OCI-LY1 (cell line): ENCODE data around the gene APBA3.

Experiments
- H2AFZ ChIP-seq: fragments of 200-600 bp; sonication (generic), shearing (Covaris generic); 2 replicates; pipeline ENCODE4 v1.6.0; 2014; ENCODE audit warnings: antibody characterized with exemption, mild to moderate bottlenecking, low read length
- H3F3A ChIP-seq: fragments of 200-600 bp; sonication (generic), shearing (Covaris generic); 2 replicates; pipeline ENCODE4 v1.6.0; 2014; ENCODE audit warnings: mild to moderate bottlenecking, antibody characterized with exemption, low read length, moderate library complexity; ENCODE audit not compliant: insufficient read depth
- H3K27ac ChIP-seq: fragments of 200-600 bp; sonication (generic); 2 replicates; pipeline ENCODE4 v1.5.1; 2014; ENCODE audit warnings: low read length, mixed run types, mild to moderate bottlenecking, low read depth; ENCODE audit not compliant: poor library complexity, severe bottlenecking
- H3K27me3 ChIP-seq: fragments of 200-600 bp; sonication (generic); 2 replicates; pipeline ENCODE4 v1.6.0; 2014; ENCODE audit warnings: antibody characterized with exemption, mild to moderate bottlenecking, low read length, moderate library complexity; ENCODE audit not compliant: insufficient read depth
- H3K36me3 ChIP-seq: fragments of 200-600 bp; sonication (generic); 2 replicates; pipeline ENCODE4 v1.6.1; 2014; ENCODE audit warnings: mild to moderate bottlenecking, antibody characterized with exemption, low read length, moderate library complexity, mixed read lengths; ENCODE audit not compliant: insufficient read depth
- H3K4me1 ChIP-seq: fragments of 200-600 bp; sonication (generic); 2 replicates; pipeline ENCODE4 v1.5.1; 2014; ENCODE audit warnings: mild to moderate bottlenecking, low read length, moderate library complexity; ENCODE audit not compliant: insufficient read depth, severe bottlenecking
- H3K4me2 ChIP-seq: fragments of 200-600 bp; sonication (generic), shearing (Covaris generic); 2 replicates; pipeline ENCODE4 v1.6.1; 2014; ENCODE audit warnings: low read length
- H3K4me3 ChIP-seq: fragments of 200-600 bp; sonication (generic); 2 replicates; pipeline ENCODE4 v1.5.1; 2014; ENCODE audit warnings: low read length, low read depth, mild to moderate bottlenecking, mixed read lengths; ENCODE audit not compliant: poor library complexity, severe bottlenecking
- H3K79me2 ChIP-seq: fragments of 200-600 bp; shearing (Covaris generic); 2 replicates; pipeline ENCODE4 v1.6.1; 2016; ENCODE audit warnings: mixed run types, low read length, mixed read lengths; ENCODE audit not compliant: insufficient read depth
- H3K9ac ChIP-seq: fragments of 200-600 bp; sonication (generic), shearing (Covaris generic); 2 replicates; pipeline ENCODE4 v1.6.1; 2014; ENCODE audit warnings: mild to moderate bottlenecking, low read length, mixed read lengths
- H3K9me2 ChIP-seq: fragments of 200-600 bp; sonication (generic), shearing (Covaris generic); 2 replicates; pipeline ENCODE4 v1.6.1; 2014; ENCODE audit warnings: low read depth, mild to moderate bottlenecking, low read length, mixed read lengths
- H3K9me3 ChIP-seq: fragments of 200-600 bp; shearing (Covaris generic); 2 replicates; pipeline ENCODE4 v1.6.1; 2014; ENCODE audit warnings: low read length, mixed read lengths
- H4K20me1 ChIP-seq: fragments of 200-600 bp; sonication (generic), shearing (Covaris generic); 2 replicates; pipeline ENCODE4 v1.6.0; 2016; ENCODE audit warnings: mild to moderate bottlenecking, low read length; ENCODE audit not compliant: insufficient read depth
- CTCF ChIP-seq: fragments of 200-600 bp; sonication (generic), shearing (Covaris generic); IDR thresholded peaks from 2 replicates; pipeline ENCODE4 v1.5.1; 2017; ENCODE audit warnings: mild to moderate bottlenecking, antibody characterized with exemption, low read length, moderate library complexity, mixed read lengths
- EZH2 ChIP-seq: fragments of 200-600 bp; sonication (generic), shearing (Covaris generic); IDR thresholded peaks from 2 replicates; pipeline ENCODE4 v1.8.0; 2017; ENCODE audit warnings: borderline replicate concordance, mixed run types, mild to moderate bottlenecking, antibody characterized with exemption, low read length, moderate library complexity, mixed read lengths

Gene APBA3

GRCh38 chr19:3773814-3774515 lies 12.5 kb upstream of the APBA3 start:
- no peak for TF ChIP-seq EZH2
- TF ChIP-seq CTCF: no peak

GRCh38 chr19:3771906-3772455 lies 10.5 kb upstream of the APBA3 start, which contains the start of gene RAX2:
Gene RAX2 (minus strand): TSS chr19:3772228. CDS start chr19:3771742, 486 bp downstream.
- no peak within 1 kb of the TSS for H3K4me2 ChIP-seq
- H3K4me1 ChIP-seq: no peaks in the 10 kb centered on the region
- H4K20me1 ChIP-seq: no peaks in the 10 kb centered on the region
- no peaks in the 10 kb centered on the region for H3F3A ChIP-seq
- H3K27me3 ChIP-seq: no peaks in the 10 kb centered on the region
- H3K9me2 ChIP-seq: no peaks in the 10 kb centered on the region
- H2AFZ ChIP-seq: no peak within 1 kb of the TSS
- H3K36me3 ChIP-seq: peaks cover 6% of the 10 kb centered on the region; the same call in 1 of the 2 replicates
- H3K79me2 ChIP-seq: no peaks in the 10 kb centered on the region
- H3K4me3 ChIP-seq: no peak within 1 kb of the TSS
- H3K27ac ChIP-seq: no peak within 1 kb of the TSS
- TF ChIP-seq CTCF (no peak), EZH2 (no peak)
- H3K9me3 ChIP-seq: no peaks in the 10 kb centered on the region
- no peak within 1 kb of the TSS for H3K9ac ChIP-seq

More at GRCh38 chr19:3773814-3774515, 12.5 kb upstream of the APBA3 start:
- no peak overlapping the region for H3K27ac ChIP-seq
- no peak overlapping the region for H3K4me3 ChIP-seq
- H4K20me1 ChIP-seq: no peaks in the 10 kb centered on the region
- no peak overlapping the region for H3K9ac ChIP-seq
- H3F3A ChIP-seq: no peaks in the 10 kb centered on the region
- H3K4me1 ChIP-seq: no peaks in the 10 kb centered on the region
- no peaks in the 10 kb centered on the region for H3K9me3 ChIP-seq
- H3K79me2 ChIP-seq: no peaks in the 10 kb centered on the region
- H3K9me2 ChIP-seq: no peaks in the 10 kb centered on the region
- H3K27me3 ChIP-seq: no peaks in the 10 kb centered on the region
- no peak overlapping the region for H3K4me2 ChIP-seq
- no peak overlapping the region for H2AFZ ChIP-seq
- no peaks in the 10 kb centered on the region for H3K36me3 ChIP-seq

- H3K4me1 ChIP-seq: no peaks in the 10 kb centered on the region
- H3K79me2 ChIP-seq: no peaks in the 10 kb centered on the region
- no peak overlapping the region for H3K4me2 ChIP-seq
- no peak overlapping the region for H3K9ac ChIP-seq
- no peak overlapping the region for H3K4me3 ChIP-seq
- H4K20me1 ChIP-seq: no peaks in the 10 kb centered on the region
- no peaks in the 10 kb centered on the region for H3K9me2 ChIP-seq
- H3K27ac ChIP-seq: no peak overlapping the region
- H3F3A ChIP-seq: no peaks in the 10 kb centered on the region
- TF ChIP-seq CTCF (no peak), EZH2 (no peak)
- no peak overlapping the region for H2AFZ ChIP-seq
- peaks cover 13% of the 10 kb centered on the region for H3K36me3 ChIP-seq
- no peaks in the 10 kb centered on the region for H3K9me3 ChIP-seq
- H3K27me3 ChIP-seq: no peaks in the 10 kb centered on the region
Observed at GRCh38 chr19:3771000-3771905, 9.8 kb upstream of the APBA3 start.
